Upper lobe of left lung (tissue), 4 donors: ENCODE results near the gene SMOC1.

Experiments
- EP300 ChIP-seq, 4 donors: sonication (generic); formaldehyde crosslinking; IDR thresholded peaks; one replicate each; pipeline ENCODE4 v1.5.1; 2017; ENCODE audit warnings: antibody characterized with exemption in 4 of 4, control low read depth in 2 of 4
- POLR2AphosphoS5 ChIP-seq, 2 donors: sonication (generic); formaldehyde crosslinking; IDR thresholded peaks; one replicate each; pipeline ENCODE4 v1.5.1; 2017; ENCODE audit warnings: antibody characterized with exemption in 2 of 2
- TF ChIP-seq, protein P1 (sequence below), 6 experiments: fragments of 450-650 bp in 4 of 6; fragments of 200-600 bp in 2 of 6; sonication (generic) in 2 of 6; IDR thresholded peaks; one replicate each; pipeline ENCODE4 v1.5.1; 2016 to 2019; ENCODE audit warnings: antibody characterized with exemption in 6 of 6

DNA sequence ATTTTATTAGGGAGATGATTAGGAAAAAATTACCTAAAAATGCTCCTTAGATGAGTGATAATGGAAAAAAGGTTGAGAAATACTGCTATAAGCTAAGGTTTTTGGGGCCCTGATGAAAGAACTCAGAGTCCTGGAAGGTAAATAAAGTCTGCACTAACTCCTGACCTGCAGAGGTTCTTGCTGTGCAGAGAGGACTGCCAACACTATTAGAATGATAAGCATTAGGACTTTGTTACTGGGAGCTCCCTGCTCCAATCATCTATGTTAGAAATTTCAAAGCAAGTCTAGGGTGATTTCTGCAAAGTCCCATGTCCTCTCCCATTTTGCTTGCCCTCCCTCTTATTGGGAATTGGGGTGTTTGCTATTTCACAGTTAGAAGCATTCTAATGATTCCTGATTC lies 112.2 kb downstream of the SMOC1 start:
- TF ChIP-seq, protein P1, sequence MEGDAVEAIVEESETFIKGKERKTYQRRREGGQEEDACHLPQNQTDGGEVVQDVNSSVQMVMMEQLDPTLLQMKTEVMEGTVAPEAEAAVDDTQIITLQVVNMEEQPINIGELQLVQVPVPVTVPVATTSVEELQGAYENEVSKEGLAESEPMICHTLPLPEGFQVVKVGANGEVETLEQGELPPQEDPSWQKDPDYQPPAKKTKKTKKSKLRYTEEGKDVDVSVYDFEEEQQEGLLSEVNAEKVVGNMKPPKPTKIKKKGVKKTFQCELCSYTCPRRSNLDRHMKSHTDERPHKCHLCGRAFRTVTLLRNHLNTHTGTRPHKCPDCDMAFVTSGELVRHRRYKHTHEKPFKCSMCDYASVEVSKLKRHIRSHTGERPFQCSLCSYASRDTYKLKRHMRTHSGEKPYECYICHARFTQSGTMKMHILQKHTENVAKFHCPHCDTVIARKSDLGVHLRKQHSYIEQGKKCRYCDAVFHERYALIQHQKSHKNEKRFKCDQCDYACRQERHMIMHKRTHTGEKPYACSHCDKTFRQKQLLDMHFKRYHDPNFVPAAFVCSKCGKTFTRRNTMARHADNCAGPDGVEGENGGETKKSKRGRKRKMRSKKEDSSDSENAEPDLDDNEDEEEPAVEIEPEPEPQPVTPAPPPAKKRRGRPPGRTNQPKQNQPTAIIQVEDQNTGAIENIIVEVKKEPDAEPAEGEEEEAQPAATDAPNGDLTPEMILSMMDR (IDR thresholded peaks at IDR 0.05): no peak
- no peak for TF ChIP-seq EP300 (IDR thresholded peaks at IDR 0.05)
- no peak for TF ChIP-seq POLR2AphosphoS5 (IDR thresholded peaks at IDR 0.05)
